Measurements from ENCODE around the gene RAPGEF4. TPM values are rescaled to one million over a fixed set of nuclear protein-coding genes. Genes with fewer than 3 reads are reported as not detected.
"Not testable (repeated sequence)": the region's sequence is repeated elsewhere in the genome, so short reads cannot be mapped to it uniquely, and the experiment has no call there.

RAPGEF4 gene
- total and polyA plus RNA-seq, 2 of the 4 experiments (the other 2 are of a cell fraction) = 1.7 to 3.2 TPM

- ChIA-PET POLR2A (ENCODE audit: unreplicated experiment) (no interaction called here), CTCF (no interaction called here)
- no peaks in the 10 kb centered on the region for H3K36me3 ChIP-seq (ENCODE audit: control insufficient read depth, insufficient read depth, low read length)
- H2AK9ac ChIP-seq (replicated peaks; ENCODE audit: low read depth, low read length, poor library complexity) = no peak overlapping the region
- no peak overlapping the region for H3K27ac ChIP-seq (ENCODE audit: insufficient read depth, low read length)
- no peak overlapping the region for H3K4ac ChIP-seq (ENCODE audit: low read depth, low read length)
- no peak overlapping the region for H3K9ac ChIP-seq (ENCODE audit: low read depth, low read length)
- H3K4me3 ChIP-seq (ENCODE audit: insufficient read depth, low read depth, low read length) = no peak overlapping the region
- no peaks in the 10 kb centered on the region for H3K27me3 ChIP-seq (ENCODE audit: control insufficient read depth, insufficient read depth, low read length)
- no peak overlapping the region for H3K18ac ChIP-seq (ENCODE audit: low read depth, low read length)
- peak; percentile 90 for ATAC-seq (ENCODE audit: low read depth)
- H3K56ac ChIP-seq (ENCODE audit: extremely low read depth, insufficient read depth, low read length) = no peak overlapping the region
- H2BK20ac ChIP-seq (ENCODE audit: low read depth, low read length) = peak overlapping the region; percentile 13; the same call in 1 of the 2 replicates
- no peak overlapping the region for H4K91ac ChIP-seq (ENCODE audit: insufficient read depth, low read depth, low read length)
- no peak overlapping the region for H2AK5ac ChIP-seq (ENCODE audit: low read depth, low read length)
- 0 out of 2 replicates have a peak overlapping the region, but pooled peaks have one; percentile 13 for H3K14ac ChIP-seq (replicated peaks; ENCODE audit: low read depth, low read length)
- H2BK120ac ChIP-seq (ENCODE audit: low read depth, low read length) = no peak overlapping the region
- in situ Hi-C loops (cut with MboI; ENCODE audit: low sequenced_read_pairs) (no loop called here), intact Hi-C loops (cut with micrococcal nuclease) (no loop called here), dilution Hi-C loops (cut with HindIII; ENCODE audit: low sequenced_read_pairs, unreplicated experiment) (no loop called here)
- no peaks in the 10 kb centered on the region for H3K9me3 ChIP-seq (ENCODE audit: control insufficient read depth, insufficient read depth, low read length)
- H4K20me1 ChIP-seq (ENCODE audit: insufficient read depth, low read length) = no peaks in the 10 kb centered on the region
- H2BK15ac ChIP-seq (ENCODE audit: low read depth, low read length) = no peak overlapping the region
- peaks cover 7% of the 10 kb centered on the region for H3K4me1 ChIP-seq (ENCODE audit: control insufficient read depth, insufficient read depth, low read length)
- no peak overlapping the region for H3K23ac ChIP-seq (ENCODE audit: low read depth, low read length)
- H3K79me1 ChIP-seq (ENCODE audit: low read depth in 1 of 2, low read length in 2 of 2) = no peaks in the 10 kb centered on the region
- H4K5ac ChIP-seq (ENCODE audit: low read depth, low read length) = no peak overlapping the region
- H2AFZ ChIP-seq (replicated peaks; ENCODE audit: low read length, poor library complexity) = no peak overlapping the region
- no peaks in the 10 kb centered on the region for H3K9me1 ChIP-seq (ENCODE audit: insufficient read depth, low read length)
- peak; percentile 68 for DNase-seq
- BruUV-seq (replicated peaks) = no TSS peak
- H2BK5ac ChIP-seq (ENCODE audit: low read depth, low read length, poor library complexity, severe bottlenecking) = no peak overlapping the region
- TF ChIP-seq RAD21 (IDR thresholded peaks at IDR 0.05; ENCODE audit: low read length) = no peak
- peak; percentile 73 for TF ChIP-seq BHLHE40 (IDR thresholded peaks at IDR 0.05; ENCODE audit: low read depth, low read length)
- TF ChIP-seq, protein P1, sequence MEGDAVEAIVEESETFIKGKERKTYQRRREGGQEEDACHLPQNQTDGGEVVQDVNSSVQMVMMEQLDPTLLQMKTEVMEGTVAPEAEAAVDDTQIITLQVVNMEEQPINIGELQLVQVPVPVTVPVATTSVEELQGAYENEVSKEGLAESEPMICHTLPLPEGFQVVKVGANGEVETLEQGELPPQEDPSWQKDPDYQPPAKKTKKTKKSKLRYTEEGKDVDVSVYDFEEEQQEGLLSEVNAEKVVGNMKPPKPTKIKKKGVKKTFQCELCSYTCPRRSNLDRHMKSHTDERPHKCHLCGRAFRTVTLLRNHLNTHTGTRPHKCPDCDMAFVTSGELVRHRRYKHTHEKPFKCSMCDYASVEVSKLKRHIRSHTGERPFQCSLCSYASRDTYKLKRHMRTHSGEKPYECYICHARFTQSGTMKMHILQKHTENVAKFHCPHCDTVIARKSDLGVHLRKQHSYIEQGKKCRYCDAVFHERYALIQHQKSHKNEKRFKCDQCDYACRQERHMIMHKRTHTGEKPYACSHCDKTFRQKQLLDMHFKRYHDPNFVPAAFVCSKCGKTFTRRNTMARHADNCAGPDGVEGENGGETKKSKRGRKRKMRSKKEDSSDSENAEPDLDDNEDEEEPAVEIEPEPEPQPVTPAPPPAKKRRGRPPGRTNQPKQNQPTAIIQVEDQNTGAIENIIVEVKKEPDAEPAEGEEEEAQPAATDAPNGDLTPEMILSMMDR (conservative IDR thresholded peaks at IDR 0.05; ENCODE audit: low read depth, low read length) = 0 out of 2 replicates have a peak, but pooled peaks have one; percentile 1
- H3K4me2 ChIP-seq (ENCODE audit: low read depth, low read length) = no peak overlapping the region
- no peak overlapping the region for H4K8ac ChIP-seq (ENCODE audit: low read depth in 2 of 2, low read length in 2 of 2)
These were observed 57.1 kb downstream of the RAPGEF4 start for GRCh38 chr2:172792711-172793110.

GRCh38 chr2:172803308-172803707 is 67.7 kb downstream of the RAPGEF4 start:
- H3K9me3 ChIP-seq (ENCODE audit: control insufficient read depth, insufficient read depth, low read length); H3K36me3 ChIP-seq (ENCODE audit: control insufficient read depth, insufficient read depth, low read length); ATAC-seq (ENCODE audit: low read depth); H2AK5ac ChIP-seq (ENCODE audit: low read depth, low read length); H3K4ac ChIP-seq (ENCODE audit: low read depth, low read length); H3K4me1 ChIP-seq (ENCODE audit: control insufficient read depth, insufficient read depth, low read length); H2BK120ac ChIP-seq (ENCODE audit: low read depth, low read length); dilution Hi-C loops (cut with HindIII; ENCODE audit: low sequenced_read_pairs, unreplicated experiment); H2AFZ ChIP-seq (replicated peaks; ENCODE audit: low read length, poor library complexity); H3K4me3 ChIP-seq (ENCODE audit: insufficient read depth, low read depth, low read length); DNase-seq; H3K23ac ChIP-seq (ENCODE audit: low read depth, low read length); H2BK5ac ChIP-seq (ENCODE audit: low read depth, low read length, poor library complexity, severe bottlenecking); H3K79me1 ChIP-seq (ENCODE audit: low read depth in 1 of 2, low read length in 2 of 2); H4K20me1 ChIP-seq (ENCODE audit: insufficient read depth, low read length); intact Hi-C loops (cut with micrococcal nuclease); H2BK20ac ChIP-seq (ENCODE audit: low read depth, low read length); H3K4me2 ChIP-seq (ENCODE audit: low read depth, low read length); H4K91ac ChIP-seq (ENCODE audit: insufficient read depth, low read depth, low read length); BruUV-seq (replicated peaks); H4K8ac ChIP-seq (ENCODE audit: low read depth in 2 of 2, low read length in 2 of 2); H3K27me3 ChIP-seq (ENCODE audit: control insufficient read depth, insufficient read depth, low read length); H2BK15ac ChIP-seq (ENCODE audit: low read depth, low read length); H3K18ac ChIP-seq (ENCODE audit: low read depth, low read length); H2AK9ac ChIP-seq (replicated peaks; ENCODE audit: low read depth, low read length, poor library complexity); H3K14ac ChIP-seq (replicated peaks; ENCODE audit: low read depth, low read length); H3K27ac ChIP-seq (ENCODE audit: insufficient read depth, low read length); H3K9ac ChIP-seq (ENCODE audit: low read depth, low read length); POLR2A ChIA-PET (ENCODE audit: unreplicated experiment); H3K9me1 ChIP-seq (ENCODE audit: insufficient read depth, low read length); H4K5ac ChIP-seq (ENCODE audit: low read depth, low read length); H3K56ac ChIP-seq (ENCODE audit: extremely low read depth, insufficient read depth, low read length): not testable (repeated sequence)
- WGBS, 2 experiments (ENCODE audit: extremely low coverage in 2 of 2, insufficient read length in 1 of 2) = no CpG with 5 or more reads among the region's 1 CpG
- in situ Hi-C loops (cut with MboI; ENCODE audit: low sequenced_read_pairs) = loop anchor here (25.0 kb wide), 1 partner anchor 1534 kb away; the partner anchor contains the start of gene SP9
- CTCF ChIA-PET = interaction anchor here (0.7 kb wide), 1 partner anchor 870 kb away, joined by 3 read pairs; no protein-coding TSS in a partner anchor

Measured in IMR-90 (cell line).